Stimulated activated CD8-positive, alpha-beta memory T cell treated with anti-CD3 and anti-CD28 coated beads, Interleukin-7, amount 100 ng/mL, for 4 hours (primary cell): Measurements from ENCODE around the gene MAGED2.
"Not testable (repeated sequence)": the region's sequence is repeated elsewhere in the genome, so short reads cannot be mapped to it uniquely, and the experiment has no call there.

ENCODE experiments used
- DNase-seq, 2 donors: peaks; one replicate each; pipeline ENCODE4 v3.0.0-alpha.2; 2020; ENCODE audit warnings: low read depth in 2 of 2

Gene MAGED2

DNA sequence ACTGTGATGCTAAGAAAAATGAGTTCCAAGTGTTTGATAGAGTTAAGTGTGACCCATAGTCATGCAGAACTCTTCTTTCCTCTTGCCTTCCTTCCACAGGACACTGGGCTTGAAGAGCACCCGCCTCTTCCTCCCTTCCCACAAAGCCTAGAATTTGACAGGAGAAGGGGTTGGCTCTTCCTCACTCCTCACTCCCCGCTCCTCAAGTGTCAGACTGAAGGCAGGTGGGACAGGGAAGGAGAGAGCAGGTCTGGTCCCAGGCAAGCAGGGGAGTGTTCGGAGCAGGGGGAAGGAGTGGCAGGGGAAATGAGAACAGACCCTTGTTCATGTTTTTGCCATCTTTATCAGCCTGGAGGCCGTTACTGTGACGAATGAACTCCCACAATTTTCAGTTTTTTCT lies 10.7 kb downstream of the MAGED2 start:
- DNase-seq = no peak

DNA sequence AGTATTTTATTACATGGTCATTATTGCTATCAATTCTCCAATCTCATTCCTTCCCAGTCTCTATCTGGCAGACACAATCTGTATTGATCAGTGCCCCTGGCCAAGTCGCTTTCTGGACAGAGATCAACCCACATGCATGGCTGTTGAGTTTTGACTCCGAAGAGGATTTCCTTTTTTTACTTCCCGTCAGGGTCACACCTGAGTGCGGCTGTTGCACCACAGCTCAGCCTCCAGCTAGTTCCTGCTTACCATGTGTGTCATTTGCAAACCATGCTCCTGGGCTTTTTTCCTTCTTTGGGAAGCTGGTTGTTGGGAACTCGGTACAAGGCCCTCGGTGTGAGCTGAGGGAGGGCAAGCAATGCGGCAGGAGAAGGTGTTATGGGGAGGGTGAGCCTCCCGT lies 11.7 kb downstream of the MAGED2 start:
- DNase-seq = no peak

DNA sequence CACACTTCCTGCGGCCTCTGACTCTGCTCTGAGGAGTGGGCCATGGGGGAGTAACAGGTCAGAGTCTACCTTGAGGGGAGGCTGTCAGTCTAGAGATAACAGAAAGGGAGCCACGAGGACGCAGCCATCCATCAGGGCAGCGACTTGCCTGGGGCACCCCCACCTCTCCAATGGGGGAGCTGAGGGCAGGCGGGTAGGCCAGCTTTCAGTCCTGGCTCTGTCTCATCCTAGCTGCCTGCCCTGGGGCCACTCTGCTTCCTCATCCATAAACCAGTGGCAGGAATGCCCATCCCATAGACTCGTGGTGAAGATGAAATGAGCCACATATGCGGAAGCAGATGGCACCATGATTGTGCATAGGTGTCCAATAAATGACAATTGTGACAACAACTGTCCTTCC lies 13.2 kb downstream of the MAGED2 start:
- no peak for DNase-seq

DNA sequence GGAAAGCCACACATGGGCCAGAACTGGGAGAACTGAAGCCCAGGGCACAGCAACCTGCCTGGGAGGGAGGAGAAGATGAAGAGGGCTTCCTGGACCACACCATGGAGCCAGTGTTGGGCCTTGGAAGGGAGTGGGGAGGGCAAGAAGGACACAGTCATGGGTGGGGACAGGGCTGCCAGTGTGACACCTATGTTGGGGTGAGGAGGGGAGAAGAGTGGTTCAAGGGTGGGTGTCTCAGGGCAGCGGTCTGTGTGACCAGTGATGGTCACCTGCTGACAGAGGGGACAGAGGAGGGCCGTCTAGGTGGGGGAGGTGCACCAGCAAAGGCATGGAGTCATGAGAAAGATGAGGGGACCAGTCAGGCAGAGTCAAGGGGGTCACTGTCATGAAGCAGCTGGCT lies 13.8 kb downstream of the MAGED2 start:
- DNase-seq = no peak

DNA sequence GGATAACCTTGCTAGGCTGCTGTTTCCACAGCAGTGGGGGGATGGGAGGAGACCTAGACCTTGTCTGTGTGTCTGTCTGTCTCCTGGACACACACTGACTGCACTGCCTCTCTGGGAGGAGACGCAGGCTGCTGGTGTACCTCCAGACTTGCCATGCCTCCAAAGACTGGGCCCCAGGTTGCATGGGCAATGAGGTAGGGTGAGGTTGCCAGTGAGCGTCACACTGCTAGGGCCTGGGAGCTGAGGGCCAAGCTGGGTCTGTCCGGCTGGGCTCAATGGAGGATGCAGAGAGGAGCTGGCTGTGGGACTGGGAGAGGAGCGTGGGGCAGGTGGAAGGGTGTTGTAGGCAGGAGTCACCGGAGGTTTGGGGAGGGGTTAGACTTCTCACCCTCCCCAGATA lies 16.6 kb downstream of the MAGED2 start:
- no peak for DNase-seq

DNA sequence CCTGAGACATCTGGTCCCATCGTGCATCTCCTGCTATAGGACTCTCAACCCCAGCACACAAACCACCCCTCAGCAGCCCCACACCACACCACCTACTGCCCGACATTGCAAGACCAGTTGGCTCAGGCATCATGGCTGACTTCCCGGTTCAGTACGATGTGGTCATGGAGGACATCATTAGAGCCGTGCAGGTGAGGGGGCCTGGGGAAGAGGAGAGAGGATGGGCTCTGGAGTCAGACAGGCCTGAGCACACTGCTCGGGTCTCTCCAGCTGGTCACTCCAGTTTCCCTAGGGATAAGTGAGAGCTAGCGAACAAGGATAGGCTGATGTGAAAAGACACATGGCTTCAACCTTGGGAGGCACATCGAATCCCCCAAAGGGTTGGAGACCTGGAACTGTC lies 17.2 kb downstream of the MAGED2 start:
- DNase-seq = no peak

DNA sequence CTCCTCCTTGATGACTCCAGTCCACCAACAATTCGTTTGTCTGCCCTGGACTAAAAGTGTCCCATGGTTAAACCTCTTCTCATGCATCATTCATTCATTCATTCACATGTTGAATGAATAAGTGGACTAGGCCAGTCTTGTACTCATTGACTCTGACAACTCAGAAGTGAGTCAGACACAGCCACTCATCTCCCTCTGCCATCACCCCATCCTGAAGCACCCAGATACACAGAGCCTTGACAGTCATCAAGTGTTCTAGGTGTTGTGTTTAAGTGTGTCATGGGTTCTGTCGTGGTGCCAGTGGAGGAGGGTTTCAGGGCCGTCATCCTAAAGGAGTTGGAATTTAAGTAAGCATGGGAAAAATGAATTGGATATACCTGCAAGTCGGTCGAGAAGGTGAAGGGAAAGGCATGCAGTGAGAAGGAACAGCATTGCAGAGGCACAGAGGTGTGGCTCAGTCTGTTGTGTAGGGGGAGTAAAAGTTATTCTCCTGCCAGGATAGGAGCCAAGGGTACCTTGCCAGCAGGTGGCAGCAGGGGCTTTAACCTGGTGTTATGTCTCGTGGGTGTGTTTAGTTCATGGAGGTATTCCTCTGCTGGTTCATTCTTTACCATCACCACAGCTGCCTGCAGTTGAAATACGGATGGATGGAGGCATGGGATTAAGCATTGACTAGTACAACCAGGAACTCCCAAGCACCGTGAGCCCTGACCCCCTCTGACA lies 18.3 kb downstream of the MAGED2 start:
- no peak for DNase-seq

DNA sequence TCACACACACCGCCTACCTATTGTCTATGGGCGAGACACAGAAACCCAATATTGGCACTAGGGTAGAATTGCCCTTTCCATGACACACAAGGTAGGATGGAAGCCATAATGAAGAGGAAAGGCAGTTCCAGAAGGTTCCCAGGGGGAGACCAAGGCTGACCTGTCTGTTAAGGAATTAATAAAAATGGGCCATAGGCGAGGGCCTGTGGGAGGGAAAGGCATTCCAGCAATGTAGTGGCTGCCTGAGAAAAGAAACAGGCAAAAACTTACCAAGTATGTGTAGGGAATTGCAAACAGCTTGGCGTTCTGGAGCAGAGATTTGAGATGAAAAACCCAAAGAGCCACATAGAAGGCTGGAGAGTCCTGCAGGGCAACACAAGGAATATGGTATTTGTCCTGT lies 19.1 kb downstream of the MAGED2 start:
- no peak for DNase-seq

DNA sequence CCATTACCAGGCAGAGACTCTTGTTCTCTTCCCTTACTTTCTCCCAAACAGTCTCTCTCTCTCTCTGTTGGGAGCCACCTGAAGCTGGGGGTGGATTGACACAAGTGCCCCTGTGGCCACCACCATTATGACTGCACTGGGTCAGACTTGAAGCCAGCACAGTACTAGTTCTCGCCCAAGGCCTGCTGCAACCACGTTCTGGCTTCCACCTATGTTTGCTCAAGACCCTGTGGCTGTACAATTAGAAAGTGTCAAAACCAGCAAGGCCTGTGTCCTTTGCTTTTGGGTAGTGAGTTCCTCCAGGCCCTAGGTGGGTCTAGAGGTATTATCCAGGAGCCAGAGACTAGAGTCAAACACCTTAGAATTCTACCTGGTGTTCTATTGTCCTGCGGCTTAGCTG lies 31.0 kb downstream of the MAGED2 start:
- no peak for DNase-seq

DNA sequence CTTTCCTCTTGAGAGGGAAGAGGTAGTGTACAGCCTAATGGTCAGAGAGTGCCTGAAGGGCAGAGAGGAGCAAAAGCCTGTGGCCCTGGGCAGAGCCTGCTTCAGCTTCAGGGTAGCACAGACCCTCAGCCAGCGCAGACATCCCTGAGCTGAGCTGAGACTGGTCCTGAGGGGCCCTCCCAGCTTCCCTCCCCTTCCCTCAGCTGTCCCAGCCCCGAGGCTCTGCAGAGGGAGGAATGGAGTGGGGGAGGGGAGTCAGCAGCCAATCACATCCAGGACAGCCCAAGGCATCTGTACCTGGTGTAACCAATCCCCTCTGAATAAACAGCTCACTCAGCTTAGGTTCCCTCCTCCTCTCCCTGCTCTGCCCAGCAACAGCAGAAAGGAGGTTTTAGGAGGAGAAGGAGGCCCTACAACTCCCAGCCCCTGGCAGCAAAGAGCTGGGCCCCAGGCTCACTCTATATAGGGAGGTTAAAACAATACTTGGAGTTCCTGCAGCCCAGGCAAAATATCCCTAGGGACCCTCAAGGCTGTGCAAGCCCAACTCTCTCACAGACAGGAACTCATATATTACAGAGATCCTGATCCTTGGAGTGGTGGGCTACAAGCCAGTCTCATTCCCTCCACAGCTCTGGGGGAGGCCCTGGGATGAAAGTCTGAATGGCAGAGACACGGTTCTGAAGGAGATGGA lies 33.8 kb downstream of the MAGED2 start:
- not testable (repeated sequence) for DNase-seq

DNA sequence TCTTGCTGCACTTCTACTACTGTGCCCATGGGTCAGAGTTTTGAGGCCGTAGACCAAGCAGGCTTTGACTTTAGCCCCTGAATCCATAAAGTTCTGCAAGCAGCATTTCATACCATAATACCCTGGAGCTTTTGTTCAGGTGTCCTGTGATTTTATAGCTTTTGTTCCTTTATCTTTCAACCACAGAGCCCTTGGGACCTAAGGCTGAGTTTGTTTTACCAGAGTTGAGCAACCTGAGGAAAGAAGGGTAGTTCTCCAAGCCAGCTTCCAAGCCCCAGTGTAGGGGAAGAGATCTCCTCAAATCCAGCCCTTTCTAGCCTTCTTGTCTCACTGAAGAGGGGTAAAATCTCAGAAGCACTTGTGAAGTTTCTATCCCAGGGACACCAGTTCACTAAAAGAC lies 35.1 kb downstream of the MAGED2 start:
- DNase-seq = no peak

DNA sequence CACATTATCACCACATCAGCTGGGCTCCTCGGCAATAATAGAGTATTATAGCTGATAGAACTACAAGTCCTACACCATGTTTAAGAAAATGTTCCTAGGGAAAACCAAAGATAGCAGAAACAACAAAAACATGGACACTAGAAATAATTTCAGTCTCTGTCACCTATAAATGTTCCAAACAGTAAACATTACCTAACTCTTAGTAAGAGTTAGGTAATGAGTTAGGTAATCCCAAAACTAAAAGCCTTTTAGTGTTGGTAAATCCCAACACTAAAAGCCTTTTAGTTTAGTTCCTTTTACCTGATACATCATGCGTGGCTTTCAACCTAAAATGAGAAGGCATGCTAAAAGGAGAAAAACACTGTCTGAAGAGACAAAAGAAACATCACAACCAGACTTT lies 35.5 kb downstream of the MAGED2 start:
- no peak for DNase-seq

DNA sequence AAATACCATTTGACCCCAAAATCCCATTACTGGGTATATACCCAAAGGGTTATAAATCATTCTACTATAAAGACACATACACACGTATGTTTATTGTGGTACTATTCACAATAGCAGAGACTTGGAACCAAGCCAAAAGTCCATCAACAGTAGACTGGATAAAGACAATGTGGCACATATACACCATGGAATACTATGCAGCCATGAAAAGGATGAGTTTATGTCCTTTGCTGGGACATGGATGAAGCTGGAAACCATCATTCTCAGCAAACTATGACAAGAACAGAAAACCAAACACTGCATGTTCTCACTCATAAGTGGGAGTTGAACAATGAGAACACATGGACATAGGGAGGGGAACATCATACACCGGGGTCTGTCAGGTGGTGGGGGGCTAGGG lies 40.2 kb downstream of the MAGED2 start:
- not testable (repeated sequence) for DNase-seq

DNA sequence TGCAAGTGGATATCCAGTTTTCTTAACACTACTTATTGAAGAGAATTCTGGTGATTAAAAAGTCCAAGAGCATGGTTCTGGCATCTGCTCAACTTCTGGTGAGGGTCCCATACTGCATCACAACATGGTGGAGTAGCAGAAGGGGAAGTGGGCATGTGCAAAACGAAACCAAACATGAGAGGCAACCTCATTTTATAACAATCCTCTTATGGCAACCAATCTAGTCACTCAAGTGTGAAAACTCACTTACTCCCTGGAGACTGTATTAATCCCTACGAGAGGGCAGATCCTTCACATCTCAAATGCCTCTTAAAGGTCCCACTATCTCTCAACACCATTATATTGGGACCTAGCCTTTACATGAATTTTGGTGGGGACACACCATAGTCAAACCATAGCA lies 57.7 kb downstream of the MAGED2 start:
- no peak for DNase-seq
